ENCODE results near the gene OSTF1.

DNA sequence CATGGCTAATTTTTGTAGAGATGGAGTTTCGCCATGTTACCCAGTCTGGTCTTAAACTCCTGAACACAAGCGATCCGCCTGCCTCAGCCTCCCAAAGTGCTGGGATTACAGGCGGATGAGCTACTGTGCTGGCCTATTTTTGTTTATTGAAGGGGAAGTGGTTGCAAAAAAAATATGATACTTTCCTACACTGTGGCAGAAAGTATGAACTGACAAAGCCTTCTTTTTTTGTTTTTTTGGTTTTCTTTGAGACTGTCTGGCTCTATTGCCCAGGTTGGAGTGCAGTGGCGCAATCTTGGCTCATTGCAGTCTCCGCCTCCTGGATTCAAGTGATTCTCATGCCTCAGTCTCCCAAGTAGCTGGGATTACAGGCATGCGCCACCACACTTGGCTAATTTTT, 50.9 kb downstream of the OSTF1 start:
- TF ChIP-seq EP300 (IDR thresholded peaks at IDR 0.05) (no peak), POLR2A (IDR thresholded peaks at IDR 0.05) (no peak), POLR2AphosphoS5 (IDR thresholded peaks at IDR 0.05) (no peak)
- TF ChIP-seq, protein P1, sequence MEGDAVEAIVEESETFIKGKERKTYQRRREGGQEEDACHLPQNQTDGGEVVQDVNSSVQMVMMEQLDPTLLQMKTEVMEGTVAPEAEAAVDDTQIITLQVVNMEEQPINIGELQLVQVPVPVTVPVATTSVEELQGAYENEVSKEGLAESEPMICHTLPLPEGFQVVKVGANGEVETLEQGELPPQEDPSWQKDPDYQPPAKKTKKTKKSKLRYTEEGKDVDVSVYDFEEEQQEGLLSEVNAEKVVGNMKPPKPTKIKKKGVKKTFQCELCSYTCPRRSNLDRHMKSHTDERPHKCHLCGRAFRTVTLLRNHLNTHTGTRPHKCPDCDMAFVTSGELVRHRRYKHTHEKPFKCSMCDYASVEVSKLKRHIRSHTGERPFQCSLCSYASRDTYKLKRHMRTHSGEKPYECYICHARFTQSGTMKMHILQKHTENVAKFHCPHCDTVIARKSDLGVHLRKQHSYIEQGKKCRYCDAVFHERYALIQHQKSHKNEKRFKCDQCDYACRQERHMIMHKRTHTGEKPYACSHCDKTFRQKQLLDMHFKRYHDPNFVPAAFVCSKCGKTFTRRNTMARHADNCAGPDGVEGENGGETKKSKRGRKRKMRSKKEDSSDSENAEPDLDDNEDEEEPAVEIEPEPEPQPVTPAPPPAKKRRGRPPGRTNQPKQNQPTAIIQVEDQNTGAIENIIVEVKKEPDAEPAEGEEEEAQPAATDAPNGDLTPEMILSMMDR (IDR thresholded peaks at IDR 0.05), result no peak

Measured in sigmoid colon (tissue), 4 donors.